HT-29 (cell line): Measurements from ENCODE around the gene AP1G1. TPM values are rescaled to one million over a fixed set of nuclear protein-coding genes. Genes with fewer than 3 reads are reported as not detected.

Source experiments
- DNase-seq: peaks from one replicate; pipeline ENCODE4 v3.0.0-alpha.2; 2015; ENCODE audit warnings: low spot score
- total RNA-seq: library from RNA; depleted of rRNA; stranded (reverse); fragments of >200 nt; shearing (Covaris generic); gene quantifications from 2 replicates; pipeline ENCODE4 v1.2.3, GENCODE V29; 2014

The AP1G1 gene
- total RNA-seq, 1 experiment from 2014 or later = 57.2 TPM

GRCh38 chr16:71758293-71758760 lies 50.3 kb downstream of the AP1G1 start:
- no peak for DNase-seq

- DNase-seq = no peak
Measured at GRCh38 chr16:71754652-71755051, 54.0 kb downstream of the AP1G1 start.

GRCh38 chr16:71754108-71754507 lies 54.5 kb downstream of the AP1G1 start:
- DNase-seq = no peak

- no peak for DNase-seq
Measured at GRCh38 chr16:71748226-71748625, 60.4 kb downstream of the AP1G1 start.

GRCh38 chr16:71746442-71747046 lies 62.1 kb downstream of the AP1G1 start:
- DNase-seq = peak; percentile 76

GRCh38 chr16:71738855-71739254 lies 69.8 kb downstream of the AP1G1 start:
- DNase-seq = no peak

GRCh38 chr16:71737501-71737900 lies 71.1 kb downstream of the AP1G1 start:
- no peak for DNase-seq

GRCh38 chr16:71734511-71734910 lies 74.1 kb downstream of the AP1G1 start:
- DNase-seq = no peak

- DNase-seq = no peak
Measured at GRCh38 chr16:71732587-71732986, 76.0 kb downstream of the AP1G1 start.

- DNase-seq = no peak
Measured at GRCh38 chr16:71727551-71728324, 80.9 kb downstream of the AP1G1 start.

- peak; percentile 20 for DNase-seq
Measured at GRCh38 chr16:71726476-71727315, 81.9 kb downstream of the AP1G1 start.

GRCh38 chr16:71724320-71724751 lies 84.3 kb downstream of the AP1G1 start, which contains the start of gene PHLPP2:
PHLPP2 (minus strand) TSS chr16:71724701; CDS start chr16:71714795, 9,906 bp downstream.
- DNase-seq = no peak

- peak; percentile 84 for DNase-seq
Measured at GRCh38 chr16:71723537-71724319, 84.9 kb downstream of the AP1G1 start.

- peak; percentile 82 for DNase-seq
Measured at GRCh38 chr16:71722801-71723536, 85.7 kb downstream of the AP1G1 start.

- DNase-seq = no peak
Measured at GRCh38 chr16:71721066-71721740, 87.4 kb downstream of the AP1G1 start.

GRCh38 chr16:71712501-71712900 lies 96.1 kb downstream of the AP1G1 start:
- no peak for DNase-seq

GRCh38 chr16:71711789-71712188 lies 96.8 kb downstream of the AP1G1 start:
- DNase-seq = no peak

GRCh38 chr16:71709229-71709781 lies 99.3 kb downstream of the AP1G1 start:
- peak; percentile 57 for DNase-seq

GRCh38 chr16:71708696-71709095 lies 99.9 kb downstream of the AP1G1 start:
- DNase-seq = no peak

GRCh38 chr16:71707199-71707598 lies 101.4 kb downstream of the AP1G1 start:
- no peak for DNase-seq
